ENCODE data around the gene DTL.
A peak's percentile ranks its signal among the peaks of the same experiment; 100 is the strongest.
"Not testable (repeated sequence)": the region's sequence is repeated elsewhere in the genome, so short reads cannot be mapped to it uniquely, and the experiment has no call there.

DTL gene

GRCh38 chr1:212013672-212014071 is 21.9 kb upstream of the DTL start:
- Histone ChIP-seq H3K27me3 (ENCODE audit: control insufficient read depth in 1 of 2, insufficient read depth in 2 of 2, low read length in 2 of 2) (no peaks in the 10 kb centered on the region), H3K36me3 (ENCODE audit: insufficient read depth, low read length) (peaks cover 4% of the 10 kb centered on the region), H3K4me1 (ENCODE audit: insufficient read depth, low read length) (no peaks in the 10 kb centered on the region), H3K4me3 (ENCODE audit: low read depth in 1 of 2, low read length in 2 of 2) (no peak overlapping the region), H3K9ac (ENCODE audit: low read length) (no peak overlapping the region), H3K27ac (ENCODE audit: low read depth, low read length) (no peak overlapping the region), H3K9me3 (ENCODE audit: low read length) (no peaks in the 10 kb centered on the region)

- Histone ChIP-seq H3K36me3 (ENCODE audit: insufficient read depth, low read length) (peaks cover 4% of the 10 kb centered on the region), H3K4me1 (ENCODE audit: insufficient read depth, low read length) (no peaks in the 10 kb centered on the region)
Measured at GRCh38 chr1:212020975-212021374, 14.6 kb upstream of the DTL start.

GRCh38 chr1:212021563-212021962 is 14.0 kb upstream of the DTL start:
- no peaks in the 10 kb centered on the region for H3K36me3 ChIP-seq (ENCODE audit: insufficient read depth, low read length)
- H3K27me3 ChIP-seq (ENCODE audit: control insufficient read depth in 1 of 2, insufficient read depth in 2 of 2, low read length in 2 of 2) = no peaks in the 10 kb centered on the region
- H3K9ac ChIP-seq (ENCODE audit: low read length) = no peak overlapping the region
- no peak overlapping the region for H3K27ac ChIP-seq (ENCODE audit: low read depth, low read length)
- H3K4me3 ChIP-seq (ENCODE audit: low read depth in 1 of 2, low read length in 2 of 2) = no peak overlapping the region
- no peaks in the 10 kb centered on the region for H3K9me3 ChIP-seq (ENCODE audit: low read length)
- no peaks in the 10 kb centered on the region for H3K4me1 ChIP-seq (ENCODE audit: insufficient read depth, low read length)

More at GRCh38 chr1:212020975-212021374, 14.6 kb upstream of the DTL start:
- Histone ChIP-seq H3K27me3 (ENCODE audit: control insufficient read depth in 1 of 2, insufficient read depth in 2 of 2, low read length in 2 of 2) (no peaks in the 10 kb centered on the region), H3K9ac (ENCODE audit: low read length) (no peak overlapping the region), H3K9me3 (ENCODE audit: low read length) (no peaks in the 10 kb centered on the region), H3K27ac (ENCODE audit: low read depth, low read length) (no peak overlapping the region), H3K4me3 (ENCODE audit: low read depth in 1 of 2, low read length in 2 of 2) (no peak overlapping the region)

GRCh38 chr1:212022908-212023307 is 12.6 kb upstream of the DTL start:
- not testable (repeated sequence) for H3K4me1 ChIP-seq (ENCODE audit: insufficient read depth, low read length); H3K9me3 ChIP-seq (ENCODE audit: low read length); H3K4me3 ChIP-seq (ENCODE audit: low read depth in 1 of 2, low read length in 2 of 2); H3K9ac ChIP-seq (ENCODE audit: low read length); H3K36me3 ChIP-seq (ENCODE audit: insufficient read depth, low read length); H3K27ac ChIP-seq (ENCODE audit: low read depth, low read length); H3K27me3 ChIP-seq (ENCODE audit: control insufficient read depth in 1 of 2, insufficient read depth in 2 of 2, low read length in 2 of 2)

DNA sequence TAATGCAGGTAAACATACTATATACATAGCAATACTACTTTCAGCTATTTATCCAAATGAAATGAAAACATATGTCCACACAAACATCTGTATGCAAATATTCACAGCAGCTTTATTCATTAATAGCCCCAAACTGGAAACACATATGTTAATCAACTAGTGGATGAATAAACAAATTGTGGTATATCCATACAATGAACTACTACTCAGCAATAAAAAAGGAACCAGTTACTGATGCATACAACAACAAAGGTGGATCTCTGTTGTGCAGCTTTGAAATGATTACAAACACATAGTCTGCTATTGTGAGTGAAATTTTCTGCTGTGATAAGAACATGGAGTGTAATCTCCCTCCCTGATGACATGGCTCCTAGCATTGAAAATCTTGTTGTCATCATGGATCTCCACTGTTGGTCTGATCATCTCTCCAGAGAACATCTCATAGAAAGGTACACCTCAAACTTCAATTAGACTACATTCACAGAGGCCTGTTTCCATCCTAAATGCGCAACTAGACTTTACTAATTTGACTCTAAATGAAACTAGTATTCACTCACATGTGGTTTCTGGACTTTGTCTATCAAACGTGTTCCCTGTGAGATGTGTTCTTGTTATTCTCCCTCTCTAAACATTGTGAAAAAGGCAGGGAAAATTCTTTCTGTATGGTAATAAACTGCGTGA is 10.9 kb upstream of the DTL start:
- Histone ChIP-seq H3K4me3 (ENCODE audit: low read depth in 1 of 2, low read length in 2 of 2) (no peak overlapping the region), H3K9ac (ENCODE audit: low read length) (no peak overlapping the region), H3K9me3 (ENCODE audit: low read length) (no peaks in the 10 kb centered on the region), H3K27me3 (ENCODE audit: control insufficient read depth in 1 of 2, insufficient read depth in 2 of 2, low read length in 2 of 2) (no peaks in the 10 kb centered on the region), H3K36me3 (ENCODE audit: insufficient read depth, low read length) (no peaks in the 10 kb centered on the region), H3K4me1 (ENCODE audit: insufficient read depth, low read length) (no peaks in the 10 kb centered on the region), H3K27ac (ENCODE audit: low read depth, low read length) (no peak overlapping the region)

DNA sequence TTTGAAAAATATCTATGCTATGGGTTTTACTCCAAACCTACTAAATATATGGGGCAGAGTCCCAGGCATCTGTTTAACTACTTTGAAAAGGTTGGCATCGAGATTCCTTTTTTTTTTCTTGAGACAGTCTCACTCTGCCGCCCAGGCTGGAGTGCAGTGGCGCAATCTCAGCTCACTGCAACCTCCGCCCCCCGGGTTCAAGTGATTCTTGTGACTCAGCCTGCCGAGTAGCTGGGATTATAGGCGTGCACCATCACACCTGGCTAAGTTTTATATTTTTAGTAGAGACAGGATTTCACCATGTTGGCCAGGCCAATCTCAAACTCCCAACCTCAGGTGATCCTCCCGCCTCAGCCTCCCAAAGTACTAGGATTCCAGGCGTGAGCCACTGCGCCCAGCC is 7.8 kb upstream of the DTL start:
- H3K27ac ChIP-seq (ENCODE audit: low read depth, low read length); H3K4me3 ChIP-seq (ENCODE audit: low read depth in 1 of 2, low read length in 2 of 2); H3K9me3 ChIP-seq (ENCODE audit: low read length); H3K4me1 ChIP-seq (ENCODE audit: insufficient read depth, low read length); H3K36me3 ChIP-seq (ENCODE audit: insufficient read depth, low read length); H3K27me3 ChIP-seq (ENCODE audit: control insufficient read depth in 1 of 2, insufficient read depth in 2 of 2, low read length in 2 of 2); H3K9ac ChIP-seq (ENCODE audit: low read length): not testable (repeated sequence)

DNA sequence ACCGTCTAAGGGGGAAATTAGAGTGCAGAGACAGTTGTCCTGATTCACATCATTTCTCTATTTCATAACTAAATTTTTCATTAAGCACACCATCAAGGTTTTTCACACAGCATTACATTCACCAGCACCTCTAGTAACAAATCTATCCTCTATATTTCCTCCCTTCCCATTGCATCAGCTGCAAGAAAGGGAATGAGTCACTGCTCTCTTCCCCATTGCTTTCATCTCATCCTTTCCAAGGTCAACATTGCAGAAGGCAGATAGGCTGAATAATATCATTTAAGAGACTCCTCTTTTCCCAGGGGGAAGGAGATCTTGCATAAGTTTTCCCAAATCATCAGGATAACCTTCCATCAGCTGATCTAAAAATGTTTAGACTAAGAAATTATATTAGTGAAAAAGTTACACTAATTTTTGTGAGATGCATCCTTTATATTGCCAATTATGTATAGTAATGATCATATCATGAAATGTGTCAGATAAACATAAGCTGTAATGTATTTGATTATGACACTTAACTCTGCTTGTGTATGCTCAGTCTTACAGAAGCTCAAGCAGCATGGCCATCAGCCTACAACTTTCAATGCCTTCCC is 4.5 kb upstream of the DTL start:
- H3K27ac ChIP-seq (ENCODE audit: low read depth, low read length) = no peak overlapping the region
- no peaks in the 10 kb centered on the region for H3K36me3 ChIP-seq (ENCODE audit: insufficient read depth, low read length)
- no peak overlapping the region for H3K9ac ChIP-seq (ENCODE audit: low read length)
- no peak overlapping the region for H3K4me3 ChIP-seq (ENCODE audit: low read depth in 1 of 2, low read length in 2 of 2)
- H3K9me3 ChIP-seq (ENCODE audit: low read length) = no peaks in the 10 kb centered on the region
- H3K27me3 ChIP-seq (ENCODE audit: control insufficient read depth in 1 of 2, insufficient read depth in 2 of 2, low read length in 2 of 2) = no peaks in the 10 kb centered on the region
- no peaks in the 10 kb centered on the region for H3K4me1 ChIP-seq (ENCODE audit: insufficient read depth, low read length)

DNA sequence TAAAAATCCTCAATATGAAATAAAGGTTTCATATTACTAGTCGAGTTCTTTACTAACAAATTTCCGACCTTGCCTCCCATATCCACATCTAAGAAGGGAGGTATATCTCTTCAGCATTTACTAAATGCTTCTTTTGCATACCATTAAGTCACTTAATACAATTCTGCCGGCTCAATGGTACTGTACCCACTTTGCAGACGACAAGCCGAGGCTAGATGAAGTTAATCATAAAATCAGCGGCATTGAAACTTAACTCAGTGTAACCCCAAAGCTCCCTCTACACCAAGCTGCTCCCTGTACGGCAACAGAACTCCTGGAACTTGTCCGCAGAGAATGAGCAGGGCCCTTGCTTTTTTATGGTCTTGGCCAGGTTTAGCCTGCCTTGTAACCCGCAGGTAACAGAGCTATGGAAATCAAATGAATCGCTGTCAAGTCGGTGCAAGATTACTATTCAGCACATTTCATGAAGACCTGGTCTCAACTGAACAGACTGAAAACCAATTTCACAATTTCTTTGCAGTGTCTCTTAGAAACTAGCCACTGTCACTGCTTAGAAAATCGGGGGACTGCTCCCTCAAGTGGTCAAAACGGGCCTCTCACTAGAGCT is 929 bp upstream of the DTL start:
- no peaks in the 10 kb centered on the region for H3K4me1 ChIP-seq (ENCODE audit: insufficient read depth, low read length)
- H3K36me3 ChIP-seq (ENCODE audit: insufficient read depth, low read length) = no peaks in the 10 kb centered on the region
- peak overlapping the region; percentile 47 to 76 for H3K4me3 ChIP-seq (ENCODE audit: low read depth in 1 of 2, low read length in 2 of 2)
- H3K9ac ChIP-seq (ENCODE audit: low read length) = peak overlapping the region; percentile 25
- H3K27ac ChIP-seq (ENCODE audit: low read depth, low read length) = peak overlapping the region; percentile 90
- no peaks in the 10 kb centered on the region for H3K9me3 ChIP-seq (ENCODE audit: low read length)
- H3K27me3 ChIP-seq (ENCODE audit: control insufficient read depth in 1 of 2, insufficient read depth in 2 of 2, low read length in 2 of 2) = no peaks in the 10 kb centered on the region

GRCh38 chr1:212035835-212036605 is 472 bp downstream of the DTL start:
- H3K9ac ChIP-seq (ENCODE audit: low read length) = peak overlapping the region; percentile 15
- no peaks in the 10 kb centered on the region for H3K9me3 ChIP-seq (ENCODE audit: low read length)
- no peaks in the 10 kb centered on the region for H3K27me3 ChIP-seq (ENCODE audit: control insufficient read depth in 1 of 2, insufficient read depth in 2 of 2, low read length in 2 of 2)
- H3K36me3 ChIP-seq (ENCODE audit: insufficient read depth, low read length) = no peaks in the 10 kb centered on the region
- peak overlapping the region; percentile 47 to 76 for H3K4me3 ChIP-seq (ENCODE audit: low read depth in 1 of 2, low read length in 2 of 2)
- no peak overlapping the region for H3K27ac ChIP-seq (ENCODE audit: low read depth, low read length)
- no peaks in the 10 kb centered on the region for H3K4me1 ChIP-seq (ENCODE audit: insufficient read depth, low read length)

GRCh38 chr1:212037900-212038299 is 2.4 kb downstream of the DTL start:
- Histone ChIP-seq H3K27ac (ENCODE audit: low read depth, low read length) (no peak overlapping the region), H3K9me3 (ENCODE audit: low read length) (no peaks in the 10 kb centered on the region), H3K9ac (ENCODE audit: low read length) (no peak overlapping the region), H3K36me3 (ENCODE audit: insufficient read depth, low read length) (no peaks in the 10 kb centered on the region), H3K4me1 (ENCODE audit: insufficient read depth, low read length) (no peaks in the 10 kb centered on the region), H3K27me3 (ENCODE audit: control insufficient read depth in 1 of 2, insufficient read depth in 2 of 2, low read length in 2 of 2) (no peaks in the 10 kb centered on the region), H3K4me3 (ENCODE audit: low read depth in 1 of 2, low read length in 2 of 2) (no peak overlapping the region)

GRCh38 chr1:212039622-212040021 is 4.1 kb downstream of the DTL start:
- H3K9ac ChIP-seq (ENCODE audit: low read length) = no peak overlapping the region
- H3K9me3 ChIP-seq (ENCODE audit: low read length) = no peaks in the 10 kb centered on the region
- no peak overlapping the region for H3K27ac ChIP-seq (ENCODE audit: low read depth, low read length)
- H3K27me3 ChIP-seq (ENCODE audit: control insufficient read depth in 1 of 2, insufficient read depth in 2 of 2, low read length in 2 of 2) = no peaks in the 10 kb centered on the region
- H3K4me1 ChIP-seq (ENCODE audit: insufficient read depth, low read length) = no peaks in the 10 kb centered on the region
- no peak overlapping the region for H3K4me3 ChIP-seq (ENCODE audit: low read depth in 1 of 2, low read length in 2 of 2)
- H3K36me3 ChIP-seq (ENCODE audit: insufficient read depth, low read length) = no peaks in the 10 kb centered on the region

Measured in muscle layer of colon (tissue), 2 donors.